Stimulated activated naive B cell treated with anti-CD40 and anti-IgM and Interleukin-4, amounts not matched to agents 10 μg/mL and 1 μg/mL and 100 μg/mL, for 72 hours (primary cell): ENCODE results near the gene CHDH.

ENCODE experiments used
- ATAC-seq, 2 donors: fragments of 150-1000 bp; cut with Tn5 transposase; replicated peaks; 2 replicates each; pipeline ENCODE4 v1.10.0; 2021; ENCODE audit warnings: moderate library complexity in 1 of 2
- DNase-seq: peaks from one replicate; pipeline ENCODE4 v3.0.0; 2021
- H3K27ac Mint-ChIP-seq: one replicate; pipeline ENCODE4 v1.8.0; 2022; ENCODE audit warnings: mild to moderate bottlenecking, mixed read lengths
- H3K27me3 Mint-ChIP-seq, 2 donors: one replicate each; pipeline ENCODE4 v1.8.0; 2022; ENCODE audit warnings: mixed read lengths in 2 of 2
- H3K36me3 Mint-ChIP-seq, 2 donors: one replicate each; pipeline ENCODE4 v1.8.0; 2022; ENCODE audit warnings: mixed read lengths in 2 of 2, mild to moderate bottlenecking in 1 of 2
- H3K4me1 Mint-ChIP-seq, 2 donors: one replicate each; pipeline ENCODE4 v1.8.0; 2022; ENCODE audit warnings: mixed read lengths in 2 of 2, mild to moderate bottlenecking in 1 of 2
- H3K4me3 Mint-ChIP-seq, 2 donors: one replicate each; pipeline ENCODE4 v1.8.0; 2022; ENCODE audit warnings: mild to moderate bottlenecking in 2 of 2, mixed read lengths in 2 of 2, moderate library complexity in 1 of 2
- H3K9me3 Mint-ChIP-seq, 2 donors: one replicate each; pipeline ENCODE4 v1.8.0; 2022; ENCODE audit warnings: mixed read lengths in 2 of 2, mild to moderate bottlenecking in 1 of 2

The CHDH gene

GRCh38 chr3:53791317-53791716 is 54.9 kb downstream of the CHDH start:
- H3K27me3 Mint-ChIP-seq = peaks cover 36% of the 10 kb centered on the region in 2 donors
- no peak overlapping the region for H3K4me3 Mint-ChIP-seq
- no peak overlapping the region for H3K27ac Mint-ChIP-seq
- peaks cover 14 to 17% of the 10 kb centered on the region in 2 donors for H3K4me1 Mint-ChIP-seq
- no peak for ATAC-seq
- DNase-seq = no peak
- H3K9me3 Mint-ChIP-seq = no peaks in the 10 kb centered on the region
- H3K36me3 Mint-ChIP-seq = peaks cover 0 to 7% of the 10 kb centered on the region in 2 donors

GRCh38 chr3:53790470-53790869 is 55.7 kb downstream of the CHDH start:
- H3K36me3 Mint-ChIP-seq = peaks cover 0 to 7% of the 10 kb centered on the region in 2 donors
- no peak for ATAC-seq
- H3K27me3 Mint-ChIP-seq = peaks cover 30% of the 10 kb centered on the region in 2 donors
- no peak for DNase-seq
- peaks cover 7 to 9% of the 10 kb centered on the region in 2 donors for H3K4me1 Mint-ChIP-seq
- no peak overlapping the region for H3K4me3 Mint-ChIP-seq
- no peak overlapping the region for H3K27ac Mint-ChIP-seq
- no peaks in the 10 kb centered on the region for H3K9me3 Mint-ChIP-seq

GRCh38 chr3:53789459-53789858 is 56.8 kb downstream of the CHDH start:
- no peak for DNase-seq
- Mint-ChIP-seq H3K27me3 (peaks cover 21 to 22% of the 10 kb centered on the region in 2 donors), H3K4me1 (peaks cover 0 to 3% of the 10 kb centered on the region in 2 donors), H3K9me3 (no peaks in the 10 kb centered on the region), H3K4me3 (no peak overlapping the region), H3K36me3 (peaks cover 0 to 8% of the 10 kb centered on the region in 2 donors), H3K27ac (no peak overlapping the region)
- ATAC-seq = no peak

- Mint-ChIP-seq H3K4me3 (no peak overlapping the region), H3K27me3 (peaks cover 14 to 22% of the 10 kb centered on the region in 2 donors), H3K36me3 (peaks cover 5 to 12% of the 10 kb centered on the region in 2 donors), H3K27ac (no peak overlapping the region), H3K4me1 (peaks cover 0 to 3% of the 10 kb centered on the region in 2 donors), H3K9me3 (no peaks in the 10 kb centered on the region)
- ATAC-seq (no peak), DNase-seq (no peak)
These were observed 58.2 kb downstream of the CHDH start for GRCh38 chr3:53788038-53788437.

GRCh38 chr3:53787016-53787415 is 59.2 kb downstream of the CHDH start:
- no peak for ATAC-seq
- Mint-ChIP-seq H3K9me3 (no peaks in the 10 kb centered on the region), H3K4me1 (peaks cover 0 to 3% of the 10 kb centered on the region in 2 donors), H3K36me3 (peaks cover 6 to 12% of the 10 kb centered on the region in 2 donors), H3K27ac (no peak overlapping the region), H3K4me3 (no peak overlapping the region), H3K27me3 (peaks cover 14 to 22% of the 10 kb centered on the region in 2 donors)
- DNase-seq = no peak

GRCh38 chr3:53780806-53781205 is 65.4 kb downstream of the CHDH start:
- H3K27me3 Mint-ChIP-seq = peaks cover 7 to 11% of the 10 kb centered on the region in 2 donors
- H3K36me3 Mint-ChIP-seq = peaks cover 14 to 34% of the 10 kb centered on the region in 2 donors
- peak overlapping the region; percentile 15 for H3K27ac Mint-ChIP-seq
- DNase-seq = no peak
- peaks cover 0 to 5% of the 10 kb centered on the region in 2 donors for H3K9me3 Mint-ChIP-seq
- H3K4me1 Mint-ChIP-seq = peaks cover 9 to 19% of the 10 kb centered on the region in 2 donors
- H3K4me3 Mint-ChIP-seq = no peak overlapping the region
- ATAC-seq = no peak

- H3K4me3 Mint-ChIP-seq = no peak overlapping the region
- no peak for ATAC-seq
- DNase-seq = no peak
- peaks cover 14 to 34% of the 10 kb centered on the region in 2 donors for H3K36me3 Mint-ChIP-seq
- peaks cover 7 to 11% of the 10 kb centered on the region in 2 donors for H3K27me3 Mint-ChIP-seq
- H3K9me3 Mint-ChIP-seq = peaks cover 0 to 5% of the 10 kb centered on the region in 2 donors
- peaks cover 9 to 19% of the 10 kb centered on the region in 2 donors for H3K4me1 Mint-ChIP-seq
- no peak overlapping the region for H3K27ac Mint-ChIP-seq
These were observed 66.0 kb downstream of the CHDH start for GRCh38 chr3:53780171-53780570.

GRCh38 chr3:53778153-53778552 is 68.1 kb downstream of the CHDH start:
- DNase-seq (no peak), ATAC-seq (no peak)
- Mint-ChIP-seq H3K27ac (peak overlapping the region; percentile 15), H3K4me1 (peaks cover 27 to 34% of the 10 kb centered on the region in 2 donors), H3K4me3 (no peak overlapping the region), H3K36me3 (peaks cover 12 to 35% of the 10 kb centered on the region in 2 donors), H3K9me3 (peaks cover 0 to 5% of the 10 kb centered on the region in 2 donors), H3K27me3 (peaks cover 6 to 7% of the 10 kb centered on the region in 2 donors)

GRCh38 chr3:53777468-53777867 is 68.8 kb downstream of the CHDH start:
- H3K27me3 Mint-ChIP-seq = peaks cover 6 to 7% of the 10 kb centered on the region in 2 donors
- H3K4me1 Mint-ChIP-seq = peaks cover 34 to 40% of the 10 kb centered on the region in 2 donors
- peak overlapping the region; percentile 77 for H3K27ac Mint-ChIP-seq
- H3K4me3 Mint-ChIP-seq = no peak overlapping the region
- ATAC-seq (no peak), DNase-seq (no peak)
- H3K36me3 Mint-ChIP-seq = peaks cover 12 to 37% of the 10 kb centered on the region in 2 donors
- peaks cover 0 to 5% of the 10 kb centered on the region in 2 donors for H3K9me3 Mint-ChIP-seq

- Mint-ChIP-seq H3K9me3 (peaks cover 0 to 5% of the 10 kb centered on the region in 2 donors), H3K4me3 (no peak overlapping the region)
These were observed 69.6 kb downstream of the CHDH start for GRCh38 chr3:53776494-53777101.

GRCh38 chr3:53775834-53776251 is 70.4 kb downstream of the CHDH start:
- Mint-ChIP-seq H3K4me1 (peaks cover 47 to 50% of the 10 kb centered on the region in 2 donors), H3K27me3 (peaks cover 6 to 7% of the 10 kb centered on the region in 2 donors), H3K9me3 (peaks cover 0 to 5% of the 10 kb centered on the region in 2 donors), H3K27ac (no peak overlapping the region), H3K4me3 (no peak overlapping the region), H3K36me3 (peaks cover 14 to 42% of the 10 kb centered on the region in 2 donors)
- ATAC-seq (no peak), DNase-seq (no peak)

More at GRCh38 chr3:53776494-53777101, 69.6 kb downstream of the CHDH start:
- H3K36me3 Mint-ChIP-seq = peaks cover 12 to 46% of the 10 kb centered on the region in 2 donors
- peak overlapping the region; percentile 77 for H3K27ac Mint-ChIP-seq
- DNase-seq = no peak
- H3K4me1 Mint-ChIP-seq = peaks cover 43 to 48% of the 10 kb centered on the region in 2 donors
- no peak for ATAC-seq
- H3K27me3 Mint-ChIP-seq = peaks cover 6 to 7% of the 10 kb centered on the region in 2 donors

- H3K27ac Mint-ChIP-seq = peak overlapping the region; percentile 84
- peaks cover 0 to 5% of the 10 kb centered on the region in 2 donors for H3K9me3 Mint-ChIP-seq
- DNase-seq (no peak), ATAC-seq (no peak)
- peaks cover 14 to 44% of the 10 kb centered on the region in 2 donors for H3K36me3 Mint-ChIP-seq
- peaks cover 6 to 7% of the 10 kb centered on the region in 2 donors for H3K27me3 Mint-ChIP-seq
- peaks cover 54 to 59% of the 10 kb centered on the region in 2 donors for H3K4me1 Mint-ChIP-seq
- H3K4me3 Mint-ChIP-seq = no peak overlapping the region
These were observed 71.2 kb downstream of the CHDH start for GRCh38 chr3:53775018-53775417.

GRCh38 chr3:53774414-53774813 is 71.8 kb downstream of the CHDH start:
- peak overlapping the region; percentile 84 for H3K27ac Mint-ChIP-seq
- peaks cover 6 to 7% of the 10 kb centered on the region in 2 donors for H3K27me3 Mint-ChIP-seq
- ATAC-seq (no peak), DNase-seq (no peak)
- H3K4me3 Mint-ChIP-seq = peak overlapping the region; percentile 16 to 36
- peaks cover 14 to 40% of the 10 kb centered on the region in 2 donors for H3K36me3 Mint-ChIP-seq
- peaks cover 53 to 65% of the 10 kb centered on the region in 2 donors for H3K4me1 Mint-ChIP-seq
- peaks cover 0 to 5% of the 10 kb centered on the region in 2 donors for H3K9me3 Mint-ChIP-seq

GRCh38 chr3:53773611-53774368 is 72.4 kb downstream of the CHDH start:
- peak overlapping the region; percentile 68 to 73 for H3K4me3 Mint-ChIP-seq

More at GRCh38 chr3:53773611-53774368, 72.4 kb downstream of the CHDH start:
- Mint-ChIP-seq H3K9me3 (peaks cover 0 to 5% of the 10 kb centered on the region in 2 donors), H3K27me3 (peaks cover 6 to 7% of the 10 kb centered on the region in 2 donors), H3K27ac (peak overlapping the region; percentile 84), H3K36me3 (peaks cover 14 to 37% of the 10 kb centered on the region in 2 donors), H3K4me1 (peaks cover 59 to 71% of the 10 kb centered on the region in 2 donors)
- DNase-seq = peak; percentile 65
- peak; percentile 92 to 93 for ATAC-seq
